Neural cell (in vitro differentiated cells): ENCODE results near the gene CD70. TPM values are rescaled to one million over a fixed set of nuclear protein-coding genes. Genes with fewer than 3 reads are reported as not detected.
A peak's percentile ranks its signal among the peaks of the same experiment; 100 is the strongest.

Source experiments
- H2AFZ ChIP-seq: fragments of 200-600, 300-800 bp; sonication (generic), shearing (Covaris generic); 2 replicates; pipeline ENCODE4 v1.6.0; 2014; ENCODE audit warnings: low read depth, mild to moderate bottlenecking, antibody characterized with exemption, low read length, moderate library complexity
- H3F3A ChIP-seq: fragments of 200-600 bp; shearing (Covaris generic); 2 replicates; pipeline ENCODE4 v1.6.1; 2016; ENCODE audit warnings: mild to moderate bottlenecking, moderate library complexity, mixed read lengths, antibody characterized with exemption, low read length; ENCODE audit not compliant: insufficient read depth, poor library complexity, severe bottlenecking
- H3K27ac ChIP-seq: fragments of 200-600, 300-800 bp; sonication (generic), shearing (Covaris generic); 2 replicates; pipeline ENCODE4 v1.5.1; 2014; ENCODE audit warnings: mild to moderate bottlenecking, low read length, moderate library complexity
- H3K27me3 ChIP-seq: fragments of 300-800, 200-600 bp; sonication (generic), shearing (Covaris generic); 2 replicates; pipeline ENCODE4 v1.6.0; 2014; ENCODE audit warnings: mild to moderate bottlenecking, low read depth, low read length, moderate library complexity; ENCODE audit not compliant: insufficient read depth
- H3K36me3 ChIP-seq: fragments of 300-800, 200-600 bp; sonication (generic), shearing (Covaris generic); 2 replicates; pipeline ENCODE4 v1.5.1; 2014; ENCODE audit warnings: mild to moderate bottlenecking, antibody characterized with exemption, low read length, moderate library complexity; ENCODE audit not compliant: insufficient read depth
- H3K4me2 ChIP-seq: fragments of 300-800, 200-600 bp; sonication (generic), shearing (Covaris generic); 2 replicates; pipeline ENCODE4 v1.6.0; 2014; ENCODE audit warnings: mild to moderate bottlenecking, low read length
- H3K4me3 ChIP-seq: fragments of 300-800, 200-600 bp; sonication (generic), shearing (Covaris generic); 2 replicates; pipeline ENCODE4 v1.5.1; 2014; ENCODE audit warnings: mild to moderate bottlenecking, low read length, moderate library complexity
- H3K79me2 ChIP-seq: fragments of 200-600 bp; shearing (Covaris generic); replicated peaks from 2 replicates; pipeline ENCODE4 v1.6.0; 2014; ENCODE audit warnings: mild to moderate bottlenecking, low read length, moderate library complexity; ENCODE audit not compliant: insufficient read depth
- H3K9ac ChIP-seq: fragments of 300-800, 200-600 bp; sonication (generic), shearing (Covaris generic); 2 replicates; pipeline ENCODE4 v1.6.1; 2016; ENCODE audit warnings: mild to moderate bottlenecking, low read length, mixed read lengths
- H3K9me2 ChIP-seq: fragments of 200-600 bp; shearing (Covaris generic); 2 replicates; pipeline ENCODE4 v1.6.1; 2016; ENCODE audit warnings: mild to moderate bottlenecking, low read length, mixed read lengths; ENCODE audit not compliant: insufficient read depth
- H3K9me3 ChIP-seq: fragments of 200-600, 300-800 bp; sonication (generic), shearing (Covaris generic); 2 replicates; pipeline ENCODE4 v1.6.1; 2016; ENCODE audit warnings: mild to moderate bottlenecking, mixed run types, low read length, moderate library complexity, mixed read lengths
- H4K20me1 ChIP-seq: fragments of 200-600 bp; shearing (Covaris generic); 2 replicates; pipeline ENCODE4 v1.6.1; 2016; ENCODE audit warnings: mild to moderate bottlenecking, mixed run types; ENCODE audit not compliant: insufficient read depth
- EP300 ChIP-seq: fragments of 450-650 bp; conservative IDR thresholded peaks from 2 replicates; pipeline ENCODE4 v1.6.1; 2014; ENCODE audit warnings: antibody characterized with exemption, mild to moderate bottlenecking, moderate library complexity; ENCODE audit not compliant: poor library complexity, severe bottlenecking
- EZH2 ChIP-seq: fragments of 200-600, 300-800 bp; shearing (Covaris generic), sonication (generic); IDR thresholded peaks from 2 replicates; pipeline ENCODE4 v1.6.1; 2014; ENCODE audit warnings: antibody characterized with exemption, low read length, borderline replicate concordance, mild to moderate bottlenecking; ENCODE audit not compliant: insufficient read depth, poor library complexity, severe bottlenecking
- MXI1 ChIP-seq: fragments of 450-650 bp; conservative IDR thresholded peaks from 2 replicates; pipeline ENCODE4 v1.6.1; 2014; ENCODE audit warnings: antibody characterized with exemption, mild to moderate bottlenecking; ENCODE audit not compliant: poor library complexity, severe bottlenecking
- POLR2AphosphoS5 ChIP-seq: IDR thresholded peaks from 2 replicates; pipeline ENCODE4 v1.6.1; 2012
- RAD21 ChIP-seq: fragments of 450-650 bp; conservative IDR thresholded peaks from 2 replicates; pipeline ENCODE4 v1.6.1; 2014; ENCODE audit warnings: antibody characterized with exemption, mild to moderate bottlenecking, moderate library complexity
- REST ChIP-seq: IDR thresholded peaks from 2 replicates; pipeline ENCODE4 v1.6.1; 2012; ENCODE audit warnings: borderline replicate concordance
- SMC3 ChIP-seq: fragments of 450-650 bp; conservative IDR thresholded peaks from 2 replicates; pipeline ENCODE4 v1.6.1; 2014; ENCODE audit warnings: antibody characterized with exemption, mild to moderate bottlenecking, moderate library complexity; ENCODE audit not compliant: poor library complexity
- TAF1 ChIP-seq: IDR thresholded peaks from 2 replicates; pipeline ENCODE4 v1.6.1; 2012; ENCODE audit warnings: low read depth
- polyA plus RNA-seq: library from polyadenylated mRNA; depleted of rRNA; stranded (reverse); fragments of >200 nt; gene quantifications from 2 replicates; pipeline ENCODE4 v1.2.3, GENCODE V29; 2014
- TF ChIP-seq, protein P1 (sequence below): fragments of 450-650 bp; IDR thresholded peaks from 2 replicates; pipeline ENCODE4 v1.5.1; 2014; ENCODE audit warnings: antibody characterized with exemption, mild to moderate bottlenecking, moderate library complexity; ENCODE audit not compliant: poor library complexity, severe bottlenecking

Gene CD70
- polyA plus RNA-seq, 1 donor from 2014 or later, result not detected

DNA sequence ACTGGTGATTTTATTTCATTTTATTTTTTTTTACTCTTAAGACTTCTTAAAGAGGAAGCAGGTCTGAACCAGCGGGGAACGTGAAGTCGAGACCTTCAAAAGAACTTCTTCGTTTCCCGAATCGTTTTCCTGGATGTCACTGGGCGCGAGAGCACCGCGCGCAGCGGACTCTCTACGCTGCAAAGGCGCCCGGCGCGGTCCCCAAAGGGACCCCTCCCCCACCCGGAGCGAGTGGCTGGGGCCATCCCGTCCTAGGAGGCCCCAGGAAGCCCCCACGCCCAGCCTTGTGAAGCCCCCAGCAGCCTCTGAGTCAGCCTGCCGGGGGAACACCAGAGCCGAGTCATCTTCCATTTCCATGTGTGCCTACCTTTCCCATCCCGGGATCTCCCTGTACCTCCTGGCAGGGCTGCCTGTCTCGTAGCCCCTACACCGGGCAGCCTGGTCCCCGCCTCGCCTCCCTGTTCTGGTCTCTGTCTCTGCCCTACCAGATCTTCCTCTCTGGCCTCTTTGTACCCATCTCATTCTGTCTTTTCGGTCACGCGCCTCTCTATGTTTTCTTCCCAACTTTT is 608 bp downstream of the CD70 start:
- Histone ChIP-seq H3K9me2 (no peaks in the 10 kb centered on the region), H3K4me3 (peak overlapping the region; percentile 64), H3K27ac (no peak overlapping the region), H3K9ac (no peak overlapping the region), H3K36me3 (no peaks in the 10 kb centered on the region), H3K9me3 (no peaks in the 10 kb centered on the region), H3K27me3 (peaks cover 79% of the 10 kb centered on the region), H3F3A (no peaks in the 10 kb centered on the region), H3K4me2 (peak overlapping the region; percentile 39), H2AFZ (no peak overlapping the region), H3K79me2 (no peaks in the 10 kb centered on the region), H4K20me1 (no peaks in the 10 kb centered on the region)
- no peak for TF ChIP-seq MXI1
- TF ChIP-seq SMC3, result no peak
- TF ChIP-seq POLR2AphosphoS5, result no peak
- no peak for TF ChIP-seq EP300
- no peak for TF ChIP-seq REST
- TF ChIP-seq RAD21, result no peak
- TF ChIP-seq TAF1, result no peak
- no peak for TF ChIP-seq EZH2

- TF ChIP-seq SMC3 (no peak), POLR2AphosphoS5 (no peak), RAD21 (no peak), EZH2 (no peak), REST (no peak), TAF1 (no peak), MXI1 (no peak), EP300 (no peak)
- TF ChIP-seq, protein P1, sequence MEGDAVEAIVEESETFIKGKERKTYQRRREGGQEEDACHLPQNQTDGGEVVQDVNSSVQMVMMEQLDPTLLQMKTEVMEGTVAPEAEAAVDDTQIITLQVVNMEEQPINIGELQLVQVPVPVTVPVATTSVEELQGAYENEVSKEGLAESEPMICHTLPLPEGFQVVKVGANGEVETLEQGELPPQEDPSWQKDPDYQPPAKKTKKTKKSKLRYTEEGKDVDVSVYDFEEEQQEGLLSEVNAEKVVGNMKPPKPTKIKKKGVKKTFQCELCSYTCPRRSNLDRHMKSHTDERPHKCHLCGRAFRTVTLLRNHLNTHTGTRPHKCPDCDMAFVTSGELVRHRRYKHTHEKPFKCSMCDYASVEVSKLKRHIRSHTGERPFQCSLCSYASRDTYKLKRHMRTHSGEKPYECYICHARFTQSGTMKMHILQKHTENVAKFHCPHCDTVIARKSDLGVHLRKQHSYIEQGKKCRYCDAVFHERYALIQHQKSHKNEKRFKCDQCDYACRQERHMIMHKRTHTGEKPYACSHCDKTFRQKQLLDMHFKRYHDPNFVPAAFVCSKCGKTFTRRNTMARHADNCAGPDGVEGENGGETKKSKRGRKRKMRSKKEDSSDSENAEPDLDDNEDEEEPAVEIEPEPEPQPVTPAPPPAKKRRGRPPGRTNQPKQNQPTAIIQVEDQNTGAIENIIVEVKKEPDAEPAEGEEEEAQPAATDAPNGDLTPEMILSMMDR, result no peak
- Histone ChIP-seq H3K4me3 (peak overlapping the region; percentile 64), H4K20me1 (no peaks in the 10 kb centered on the region), H3K27me3 (peaks cover 81% of the 10 kb centered on the region), H3K79me2 (no peaks in the 10 kb centered on the region), H3K36me3 (no peaks in the 10 kb centered on the region), H3K9me2 (no peaks in the 10 kb centered on the region), H3K27ac (no peak overlapping the region), H2AFZ (no peak overlapping the region), H3K9ac (no peak overlapping the region), H3K9me3 (no peaks in the 10 kb centered on the region), H3K4me2 (no peak overlapping the region), H3F3A (no peaks in the 10 kb centered on the region)
These were observed 1.2 kb downstream of the CD70 start for GRCh38 chr19:6589711-6590257.
